HFFc6 (cell line): ENCODE data around the gene EPHA10. TPM values are rescaled to one million over a fixed set of nuclear protein-coding genes. Genes with fewer than 3 reads are reported as not detected.

Experiments used
- DNase-seq: peaks from one replicate; pipeline ENCODE4 v3.0.0-alpha.2; 2018
- H3K27ac Mint-ChIP-seq: 2 replicates; pipeline ENCODE4 v1.8.0; 2020; ENCODE audit warnings: mild to moderate bottlenecking, mixed read lengths
- H3K27me3 Mint-ChIP-seq: 2 replicates; pipeline ENCODE4 v1.8.0; 2021; ENCODE audit warnings: mild to moderate bottlenecking, moderate library complexity, mixed read lengths; ENCODE audit not compliant: insufficient read depth
- H3K36me3 Mint-ChIP-seq: 2 replicates; pipeline ENCODE4 v1.8.0; 2021; ENCODE audit warnings: low read depth, mixed read lengths
- H3K4me1 Mint-ChIP-seq: 2 replicates; pipeline ENCODE4 v1.8.0; 2020; ENCODE audit warnings: low read depth, mixed read lengths
- H3K4me3 Mint-ChIP-seq: 2 replicates; pipeline ENCODE4 v1.8.0; 2020; ENCODE audit warnings: mild to moderate bottlenecking, moderate library complexity, mixed read lengths
- H3K9me3 Mint-ChIP-seq: 2 replicates; pipeline ENCODE4 v1.8.0; 2020; ENCODE audit warnings: mild to moderate bottlenecking, mixed read lengths
- total RNA-seq, 6 experiments: library from RNA; stranded (reverse); fragmentation: NEBNext Ultra II Directional; extraction: Animal tissue kit (Norgen Biotek cat#: 25700); gene quantifications; 2 replicates in 1 of 6; 3 replicates in 5 of 6; pipeline ENCODE4 v1.2.3, GENCODE V29; 2021
- TF ChIP-seq, protein P1 (sequence below): fragments of 200-600 bp; sonication (generic); IDR thresholded peaks from 2 replicates; pipeline ENCODE4 v1.5.0; 2021; ENCODE audit warnings: antibody characterized with exemption, mild to moderate bottlenecking

The EPHA10 gene
- total RNA-seq, 6 experiments from 2014 or later = not detected

- H3K9me3 Mint-ChIP-seq = no peaks in the 10 kb centered on the region
- H3K27ac Mint-ChIP-seq = no peak overlapping the region
- TF ChIP-seq, protein P1, sequence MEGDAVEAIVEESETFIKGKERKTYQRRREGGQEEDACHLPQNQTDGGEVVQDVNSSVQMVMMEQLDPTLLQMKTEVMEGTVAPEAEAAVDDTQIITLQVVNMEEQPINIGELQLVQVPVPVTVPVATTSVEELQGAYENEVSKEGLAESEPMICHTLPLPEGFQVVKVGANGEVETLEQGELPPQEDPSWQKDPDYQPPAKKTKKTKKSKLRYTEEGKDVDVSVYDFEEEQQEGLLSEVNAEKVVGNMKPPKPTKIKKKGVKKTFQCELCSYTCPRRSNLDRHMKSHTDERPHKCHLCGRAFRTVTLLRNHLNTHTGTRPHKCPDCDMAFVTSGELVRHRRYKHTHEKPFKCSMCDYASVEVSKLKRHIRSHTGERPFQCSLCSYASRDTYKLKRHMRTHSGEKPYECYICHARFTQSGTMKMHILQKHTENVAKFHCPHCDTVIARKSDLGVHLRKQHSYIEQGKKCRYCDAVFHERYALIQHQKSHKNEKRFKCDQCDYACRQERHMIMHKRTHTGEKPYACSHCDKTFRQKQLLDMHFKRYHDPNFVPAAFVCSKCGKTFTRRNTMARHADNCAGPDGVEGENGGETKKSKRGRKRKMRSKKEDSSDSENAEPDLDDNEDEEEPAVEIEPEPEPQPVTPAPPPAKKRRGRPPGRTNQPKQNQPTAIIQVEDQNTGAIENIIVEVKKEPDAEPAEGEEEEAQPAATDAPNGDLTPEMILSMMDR = no peak
- no peaks in the 10 kb centered on the region for H3K4me1 Mint-ChIP-seq
- DNase-seq = no peak
- H3K4me3 Mint-ChIP-seq = no peak overlapping the region
- H3K27me3 Mint-ChIP-seq = peaks cover 54% of the 10 kb centered on the region
- H3K36me3 Mint-ChIP-seq = no peaks in the 10 kb centered on the region
Observed at GRCh38 chr1:37726751-37727585, 38.0 kb downstream of the EPHA10 start.

DNA sequence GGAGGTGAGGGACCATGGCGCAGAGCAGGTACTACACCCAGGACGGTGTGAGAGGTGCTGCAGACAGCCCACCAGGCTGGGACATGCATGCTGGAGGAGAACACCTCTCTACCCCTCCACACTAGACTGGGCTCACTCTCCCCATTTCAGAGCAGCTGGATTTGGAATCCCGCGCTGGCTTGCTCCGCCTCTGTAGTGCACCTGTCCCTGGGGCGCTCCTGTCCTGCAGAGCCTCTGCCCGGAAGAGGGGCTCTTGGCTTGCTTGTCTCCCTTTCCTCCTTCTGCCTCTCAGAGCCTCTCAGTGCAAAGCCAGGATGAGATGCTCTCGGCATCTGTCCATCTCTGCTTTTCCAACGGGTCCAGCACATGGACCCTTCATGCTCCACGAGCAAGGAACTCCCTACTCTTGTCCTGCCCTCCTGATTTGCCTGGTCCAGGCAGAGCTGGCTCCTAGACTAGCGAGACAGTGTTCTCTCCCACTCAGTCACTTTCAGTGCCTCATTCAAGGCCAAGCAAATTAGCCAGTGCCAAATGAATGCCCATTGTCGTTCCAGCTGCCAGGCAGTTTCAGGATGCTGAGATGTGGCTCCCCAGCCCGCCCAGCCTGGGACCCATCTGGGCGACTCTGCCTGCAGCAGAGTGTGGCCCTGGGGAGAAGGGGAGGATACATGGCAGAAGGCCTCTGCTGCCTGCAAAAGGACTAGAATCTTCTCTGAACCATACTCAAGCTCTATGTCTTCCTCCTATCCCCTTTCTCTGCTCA, 38.9 kb downstream of the EPHA10 start:
- H3K4me3 Mint-ChIP-seq = no peak overlapping the region
- H3K9me3 Mint-ChIP-seq = no peaks in the 10 kb centered on the region
- H3K36me3 Mint-ChIP-seq = no peaks in the 10 kb centered on the region
- no peaks in the 10 kb centered on the region for H3K4me1 Mint-ChIP-seq
- no peak overlapping the region for H3K27ac Mint-ChIP-seq
- TF ChIP-seq, protein P1 = no peak
- DNase-seq = no peak
- peaks cover 50% of the 10 kb centered on the region for H3K27me3 Mint-ChIP-seq

DNA sequence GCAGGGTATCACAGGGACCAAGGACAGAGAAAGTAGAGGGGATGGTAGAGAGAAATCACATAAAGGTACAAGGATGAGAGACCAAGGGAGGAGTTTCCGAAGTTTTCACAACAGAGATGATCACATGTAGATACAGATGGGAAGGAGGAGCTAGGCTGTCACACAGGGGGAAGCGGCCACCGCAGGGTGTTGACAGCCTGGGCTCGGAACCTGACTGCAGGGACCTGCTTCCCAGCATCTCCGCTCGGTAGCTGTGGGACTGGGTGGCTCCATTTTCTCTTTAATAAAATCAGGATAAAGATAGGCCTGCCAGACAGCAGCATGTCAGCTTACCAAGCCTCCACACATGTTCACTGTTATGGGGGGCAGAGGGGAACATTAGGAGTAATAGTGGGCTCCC, 40.3 kb downstream of the EPHA10 start:
- no peak overlapping the region for H3K27ac Mint-ChIP-seq
- peaks cover 41% of the 10 kb centered on the region for H3K27me3 Mint-ChIP-seq
- no peaks in the 10 kb centered on the region for H3K36me3 Mint-ChIP-seq
- H3K9me3 Mint-ChIP-seq = no peaks in the 10 kb centered on the region
- no peaks in the 10 kb centered on the region for H3K4me1 Mint-ChIP-seq
- TF ChIP-seq, protein P1 = no peak
- DNase-seq = no peak
- no peak overlapping the region for H3K4me3 Mint-ChIP-seq

- no peak overlapping the region for H3K27ac Mint-ChIP-seq
- H3K4me1 Mint-ChIP-seq = no peaks in the 10 kb centered on the region
- DNase-seq = no peak
- peaks cover 34% of the 10 kb centered on the region for H3K27me3 Mint-ChIP-seq
- H3K4me3 Mint-ChIP-seq = no peak overlapping the region
- H3K9me3 Mint-ChIP-seq = no peaks in the 10 kb centered on the region
- TF ChIP-seq, protein P1 = no peak
- no peaks in the 10 kb centered on the region for H3K36me3 Mint-ChIP-seq
Observed at GRCh38 chr1:37723390-37724078, 41.4 kb downstream of the EPHA10 start.

GRCh38 chr1:37723072-37723389, 41.9 kb downstream of the EPHA10 start:
- Mint-ChIP-seq H3K9me3 (no peaks in the 10 kb centered on the region), H3K36me3 (no peaks in the 10 kb centered on the region), H3K27ac (no peak overlapping the region), H3K27me3 (peaks cover 30% of the 10 kb centered on the region), H3K4me3 (no peak overlapping the region), H3K4me1 (no peaks in the 10 kb centered on the region)
- no peak for DNase-seq
- TF ChIP-seq, protein P1 = no peak
